CD4-positive, alpha-beta T cell treated with Interleukin-21 for 1 hour (primary cell): ENCODE data around the gene C1QL2.

ENCODE experiments used
- DNase-seq: peaks from one replicate; pipeline ENCODE4 v3.0.0-alpha.2; 2020

The C1QL2 gene

DNA sequence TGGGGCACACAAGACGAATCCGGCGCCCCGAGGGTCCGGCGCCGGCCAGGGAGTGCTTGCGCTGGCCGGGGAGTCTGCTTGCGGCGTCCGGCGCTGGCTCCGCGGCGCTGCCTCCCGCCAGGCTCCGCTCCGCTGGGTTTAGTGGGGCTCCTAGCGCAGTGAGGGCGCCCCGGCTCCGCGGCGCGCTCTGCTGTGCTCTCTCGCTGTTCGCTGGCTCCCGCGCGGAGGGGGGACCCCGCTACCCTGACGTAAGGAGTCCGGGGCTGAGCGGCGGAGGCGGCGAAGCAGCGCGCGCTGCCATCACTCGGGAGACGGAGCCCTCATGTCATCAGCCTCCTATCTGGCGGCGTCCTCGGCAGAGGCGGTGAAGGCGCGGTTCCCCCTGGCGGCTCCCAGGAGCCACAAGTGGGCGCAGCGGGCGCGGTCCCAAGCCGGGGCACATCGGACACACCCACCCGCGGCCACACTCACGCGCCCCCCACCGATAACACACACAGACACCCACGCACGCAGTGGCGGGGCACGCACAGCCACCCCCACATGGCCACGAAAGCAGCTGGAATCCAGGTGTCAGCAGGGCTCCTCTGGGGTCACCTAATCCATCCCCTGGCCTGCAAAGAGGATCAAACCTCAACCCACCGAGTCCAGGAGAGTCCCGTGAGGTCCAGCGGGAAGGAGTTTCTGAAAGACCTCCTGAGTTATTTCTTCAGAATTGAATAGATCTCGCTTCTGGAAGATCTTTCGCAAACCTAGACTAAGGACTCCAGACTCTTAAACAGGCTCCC lies at the start of gene C1QL2:
TSS of gene C1QL2 (minus strand) at position 189 of the 785 bp plus-strand sequence. CDS start 482 bp downstream, outside the sequence.
- no peak for DNase-seq

DNA sequence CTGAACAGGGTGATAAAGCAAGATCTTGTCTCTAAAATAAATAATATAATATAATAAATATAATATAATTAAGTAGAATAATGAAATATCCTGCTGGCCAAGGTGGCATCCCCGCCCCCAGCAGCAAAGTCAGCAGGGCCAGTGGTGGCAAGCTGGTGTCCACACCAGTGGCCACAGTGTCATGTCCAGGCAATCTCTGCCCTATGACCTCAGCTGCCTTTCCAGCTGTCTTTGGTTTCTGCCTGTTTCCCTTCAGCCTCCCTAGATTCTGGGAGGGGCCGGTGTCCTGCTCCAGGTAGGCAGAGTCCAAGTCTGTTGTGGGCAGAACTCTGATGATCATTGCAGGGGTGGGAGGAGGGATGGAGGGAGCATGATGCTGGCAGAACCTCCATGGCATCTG lies 48.9 kb upstream of the C1QL2 start:
- DNase-seq = no peak

DNA sequence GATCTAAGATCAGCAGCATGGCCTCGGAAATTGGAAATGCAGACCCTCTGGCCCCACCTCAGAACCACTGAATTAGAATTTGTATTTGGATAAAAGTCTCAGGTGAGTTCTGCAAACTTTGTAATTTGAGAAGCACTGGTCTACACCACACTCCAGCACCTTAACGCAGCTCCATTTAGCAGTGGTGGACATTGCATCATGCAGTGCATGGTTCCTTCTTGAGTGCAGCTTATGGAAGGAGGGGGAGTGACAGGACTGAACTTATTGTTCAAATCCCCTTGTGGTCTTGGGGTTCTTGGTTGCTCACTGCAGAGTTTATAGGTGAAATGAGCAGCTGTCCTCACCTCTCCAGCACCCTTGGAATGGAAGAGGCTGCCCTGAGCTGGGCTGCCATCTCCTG lies 47.6 kb upstream of the C1QL2 start:
- no peak for DNase-seq

DNA sequence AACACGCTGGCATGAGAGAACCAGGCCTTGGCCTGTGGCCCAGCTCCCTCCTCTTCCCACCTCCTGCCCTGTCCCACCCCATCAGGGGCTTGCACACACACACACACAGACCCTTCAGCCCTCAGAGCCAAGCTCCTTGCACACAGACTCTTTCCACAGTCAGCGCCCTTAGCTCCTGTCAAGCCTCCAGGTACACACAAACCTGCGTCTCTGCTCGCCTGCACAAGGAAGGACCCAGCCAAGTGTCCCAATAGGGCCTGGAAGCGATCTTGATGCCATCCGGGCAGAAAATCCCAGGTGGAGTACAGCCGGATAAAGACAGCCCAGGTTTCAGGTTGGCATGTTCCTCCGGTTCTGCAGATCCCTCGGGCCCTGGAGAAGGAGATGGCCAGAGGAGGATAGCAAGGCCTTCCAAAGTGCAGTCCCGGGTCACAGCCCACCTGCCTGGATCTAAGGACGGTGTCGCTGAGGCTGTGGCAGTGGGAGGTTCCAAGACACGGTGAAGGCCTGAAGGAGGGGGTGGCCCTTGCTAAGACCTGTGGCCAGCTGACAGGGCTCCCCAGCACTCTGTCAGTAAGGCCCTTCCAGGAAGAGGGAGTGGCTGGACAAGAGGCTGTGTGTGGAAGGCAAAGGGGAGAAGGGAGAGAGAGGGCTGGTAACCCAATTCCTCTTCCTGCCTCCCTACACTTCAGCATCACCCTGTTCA lies 46.6 kb upstream of the C1QL2 start:
- no peak for DNase-seq

DNA sequence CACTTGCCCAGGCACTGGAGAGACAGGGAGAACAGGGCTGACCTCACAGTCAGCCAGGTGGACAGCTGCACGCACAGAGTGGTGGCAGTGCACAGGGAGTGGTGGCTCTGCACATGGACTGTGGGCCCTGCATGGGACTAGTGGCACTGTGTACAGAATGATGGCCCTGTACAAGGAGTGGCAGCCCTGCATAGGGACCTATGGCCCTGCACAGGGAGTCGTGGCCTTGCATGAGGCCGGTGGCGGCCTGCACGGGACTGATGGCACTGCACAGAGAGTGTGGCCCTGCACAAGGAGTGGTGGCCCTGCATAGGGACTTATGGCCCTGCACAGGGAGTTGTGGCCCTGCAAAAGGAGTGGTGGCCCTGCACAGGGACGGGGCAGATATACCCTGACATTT lies 46.0 kb upstream of the C1QL2 start:
- DNase-seq = no peak

DNA sequence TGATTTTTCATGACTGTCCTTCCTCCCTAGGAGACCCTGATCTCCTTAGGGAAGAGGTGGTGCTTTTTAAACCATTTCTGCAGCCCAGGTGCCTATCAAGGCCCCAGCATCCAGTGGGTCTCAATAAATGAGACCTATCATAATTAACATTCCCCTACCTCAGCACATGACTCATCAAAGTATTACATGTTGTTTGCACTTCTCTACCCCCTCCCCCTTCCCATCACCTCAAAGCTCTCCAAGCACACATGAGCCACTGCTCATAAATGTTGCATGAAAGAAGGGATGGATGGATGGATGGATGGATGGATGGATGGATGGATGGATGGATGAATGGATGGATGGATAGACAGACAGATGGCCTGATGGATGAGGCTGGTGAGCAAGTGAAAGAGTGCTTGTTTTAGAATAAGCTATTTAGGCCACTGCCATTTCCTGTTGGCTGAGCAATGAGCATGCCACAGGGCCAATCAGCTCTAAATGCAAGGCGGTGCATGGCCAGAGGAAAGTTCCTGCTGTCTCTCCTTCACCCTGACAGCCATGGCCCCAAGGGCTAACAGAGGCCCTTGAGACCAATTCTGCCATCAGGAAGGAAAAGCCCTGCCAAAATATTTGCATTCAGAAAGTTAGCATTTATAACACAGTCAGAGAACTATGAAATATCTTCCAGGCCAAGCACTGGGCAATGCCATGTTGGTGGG lies 44.2 kb upstream of the C1QL2 start:
- no peak for DNase-seq

DNA sequence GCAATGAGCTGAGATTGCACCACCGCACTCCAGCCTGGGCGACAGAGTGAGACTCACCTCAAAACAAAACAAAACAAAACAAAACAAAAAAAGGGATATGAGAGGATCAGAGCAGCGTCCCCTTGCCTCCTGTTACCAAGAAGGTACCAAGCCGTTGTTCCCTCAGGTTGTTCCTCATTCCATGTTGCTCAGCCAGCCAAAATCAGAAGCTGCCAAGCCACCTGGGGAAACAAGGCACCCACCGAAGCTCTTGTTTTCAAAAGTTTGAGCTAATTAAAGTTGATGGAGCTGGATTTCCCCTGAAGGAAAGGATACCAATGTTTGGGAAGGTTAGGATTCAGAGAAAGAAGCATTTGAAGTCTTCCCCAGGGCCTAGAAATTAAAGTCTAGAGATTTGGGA lies 43.3 kb upstream of the C1QL2 start:
- no peak for DNase-seq

DNA sequence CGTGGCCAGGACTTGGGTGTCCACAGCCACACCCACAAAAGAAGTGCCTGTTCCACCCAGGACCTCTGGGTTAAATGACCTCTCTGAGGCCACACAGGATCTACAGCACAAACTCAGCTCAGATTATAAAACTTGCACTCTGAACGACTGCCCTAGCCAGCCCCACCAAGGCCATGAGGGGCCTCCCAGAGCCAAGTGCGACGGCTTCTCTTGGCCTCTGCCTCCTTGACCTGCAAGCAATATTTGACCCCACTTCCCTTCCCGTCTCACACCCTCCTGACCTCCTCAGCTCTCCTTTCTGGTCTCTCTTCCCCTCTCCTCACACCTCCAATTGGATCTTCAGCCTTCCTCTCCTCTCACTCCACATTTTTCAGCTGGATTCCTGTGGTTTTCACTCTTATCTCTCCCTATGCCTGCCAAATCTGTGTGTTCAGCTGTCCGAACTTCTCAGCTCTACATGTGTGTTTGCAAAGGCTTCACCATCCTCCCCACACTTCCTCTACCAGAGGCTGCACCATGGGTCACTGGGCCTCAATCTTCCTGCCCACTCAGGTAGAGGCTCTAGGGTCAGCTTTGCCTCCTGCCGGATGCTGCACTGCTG lies 39.8 kb upstream of the C1QL2 start:
- DNase-seq = no peak

DNA sequence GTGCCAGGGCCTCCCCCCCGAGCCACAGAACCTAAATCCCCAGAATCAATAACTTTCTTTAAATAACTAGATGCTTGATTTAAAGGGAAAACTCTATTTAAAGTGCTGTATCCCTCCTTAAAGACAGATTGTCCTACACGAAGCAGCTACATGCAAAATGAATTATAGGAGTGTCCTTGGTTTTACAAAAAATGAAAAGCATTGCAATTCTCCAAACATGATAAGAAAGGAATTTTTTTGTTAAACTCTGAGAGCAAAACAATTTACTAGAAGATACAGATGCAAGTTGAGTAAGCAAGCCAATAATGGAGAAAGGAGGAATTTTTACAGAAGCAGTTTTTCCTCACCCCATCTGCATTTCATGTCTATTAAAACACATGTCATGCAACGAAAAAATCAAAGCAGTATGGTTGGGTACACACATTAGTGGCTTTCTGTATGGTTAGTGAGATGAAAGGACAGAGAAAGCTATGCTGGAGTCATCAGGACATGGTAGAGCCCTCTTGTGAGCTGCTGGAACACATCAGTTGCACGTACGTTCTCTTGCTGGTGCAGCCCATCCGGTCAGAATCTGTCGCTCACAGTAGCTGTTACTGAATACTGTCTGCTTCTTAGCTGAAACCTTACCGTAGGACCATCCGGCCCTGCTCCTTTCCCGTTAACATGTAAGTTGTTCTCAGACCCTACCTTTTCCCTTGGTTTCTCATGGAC lies 39.1 kb upstream of the C1QL2 start:
- no peak for DNase-seq

DNA sequence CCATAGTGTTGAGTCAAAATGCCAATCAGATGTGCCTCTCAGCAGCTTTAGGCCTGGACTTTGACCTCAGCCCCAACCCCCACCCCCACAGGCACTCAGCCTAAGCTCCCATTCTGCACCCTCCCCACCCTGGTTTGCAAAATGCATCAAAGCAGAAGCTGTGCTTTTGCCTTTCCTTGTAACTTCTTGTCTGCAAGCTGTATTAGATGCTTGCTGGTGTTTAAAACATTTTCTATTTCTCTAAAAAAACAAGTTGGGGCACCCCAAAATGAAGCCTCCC lies 38.5 kb upstream of the C1QL2 start:
- no peak for DNase-seq

DNA sequence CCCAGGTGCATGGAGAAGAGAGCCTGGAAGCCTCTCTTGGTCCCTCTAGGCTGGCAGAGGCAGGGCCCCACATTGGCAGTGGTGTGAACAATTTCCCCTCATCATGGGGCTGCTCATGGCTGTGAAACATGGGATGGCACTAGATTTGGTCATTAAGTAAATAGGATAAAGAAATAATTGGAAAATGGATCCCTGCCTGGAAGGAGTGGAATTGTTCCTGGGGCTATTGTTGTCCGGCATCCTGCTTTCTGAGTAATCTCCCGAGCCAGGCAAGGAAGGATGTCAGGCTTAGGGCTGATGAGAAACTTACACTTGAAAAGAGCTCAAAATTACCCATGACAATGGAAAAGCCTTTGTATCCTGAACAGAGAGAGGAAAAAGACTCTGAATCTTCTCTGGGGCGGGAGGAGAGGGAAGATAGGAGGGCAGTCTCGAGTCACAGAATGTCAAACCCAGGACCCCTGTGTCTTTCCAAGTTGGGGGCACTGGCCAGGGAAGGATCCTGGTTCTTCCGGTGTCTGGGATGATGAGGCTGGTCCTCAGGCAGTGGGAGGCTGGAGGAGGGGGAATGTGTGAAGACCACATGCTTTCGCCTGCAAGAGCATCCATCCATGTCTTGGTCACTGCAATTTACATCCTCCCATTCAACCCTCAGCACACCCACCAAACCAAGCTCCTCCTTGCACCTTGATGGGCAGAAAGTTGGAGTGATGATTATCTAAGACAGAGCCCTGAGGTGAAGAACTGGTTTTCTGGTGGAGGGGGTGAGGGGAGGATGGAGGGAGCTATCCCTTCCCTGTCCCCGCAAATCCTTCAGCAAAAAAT lies 38.0 kb upstream of the C1QL2 start:
- no peak for DNase-seq

DNA sequence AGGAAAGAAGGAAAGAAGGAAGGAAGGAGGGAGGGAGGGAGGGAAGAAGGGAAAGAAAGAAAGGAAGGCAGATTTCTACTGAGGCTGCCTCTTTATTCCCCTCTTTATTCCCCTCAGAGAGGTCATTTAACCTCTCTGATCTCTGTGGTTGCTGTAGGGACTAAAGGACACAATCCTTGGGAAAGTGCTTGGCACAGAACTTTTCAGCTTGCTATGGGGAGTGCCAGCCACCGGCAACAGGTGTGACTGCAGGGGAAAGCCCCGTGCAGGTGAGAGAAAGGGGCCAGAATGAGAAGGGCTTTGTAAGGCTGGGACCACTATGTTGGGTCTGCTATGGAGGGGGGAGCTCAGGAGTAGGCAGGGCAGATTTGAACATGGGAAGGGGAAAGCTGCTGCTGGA lies 37.3 kb upstream of the C1QL2 start:
- no peak for DNase-seq

DNA sequence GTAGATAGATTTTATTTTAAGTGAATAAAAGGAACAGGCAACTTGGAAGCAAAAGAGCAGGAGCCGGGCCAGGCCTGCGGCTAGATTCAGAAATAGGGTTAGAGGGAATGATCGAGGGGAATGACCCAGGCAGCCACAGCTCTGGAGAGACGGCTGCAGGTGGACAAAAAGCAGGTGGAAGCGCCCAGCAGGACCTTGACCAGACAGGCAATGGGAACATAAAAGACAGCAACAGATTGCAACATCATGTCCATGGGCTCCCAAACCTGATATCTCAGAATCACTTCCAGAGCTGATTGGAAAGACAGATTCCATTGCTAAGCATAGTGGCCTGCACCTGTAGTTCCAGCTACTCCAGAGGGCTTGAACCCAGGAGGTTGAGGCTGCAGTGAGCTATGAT lies 36.5 kb upstream of the C1QL2 start:
- DNase-seq = no peak

DNA sequence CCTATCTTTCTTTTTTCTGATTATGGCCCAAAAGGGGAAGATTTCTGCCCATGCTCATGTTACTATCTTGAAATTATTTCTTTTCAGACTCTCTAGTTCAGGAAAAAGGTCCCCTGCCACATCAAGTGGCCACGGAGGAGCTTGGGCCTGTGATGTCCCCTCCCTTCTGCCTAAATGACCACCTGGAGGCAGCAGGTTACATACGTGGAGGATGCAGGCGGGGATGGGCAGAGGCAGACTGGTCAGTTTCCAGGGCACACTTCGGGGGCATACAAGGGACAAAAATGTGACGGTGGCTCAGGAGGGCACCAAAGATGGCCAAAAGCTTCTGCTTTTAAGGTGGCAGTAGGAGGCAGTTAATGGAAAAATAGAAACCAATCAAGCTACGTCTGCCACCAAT lies 34.3 kb upstream of the C1QL2 start:
- DNase-seq = no peak

DNA sequence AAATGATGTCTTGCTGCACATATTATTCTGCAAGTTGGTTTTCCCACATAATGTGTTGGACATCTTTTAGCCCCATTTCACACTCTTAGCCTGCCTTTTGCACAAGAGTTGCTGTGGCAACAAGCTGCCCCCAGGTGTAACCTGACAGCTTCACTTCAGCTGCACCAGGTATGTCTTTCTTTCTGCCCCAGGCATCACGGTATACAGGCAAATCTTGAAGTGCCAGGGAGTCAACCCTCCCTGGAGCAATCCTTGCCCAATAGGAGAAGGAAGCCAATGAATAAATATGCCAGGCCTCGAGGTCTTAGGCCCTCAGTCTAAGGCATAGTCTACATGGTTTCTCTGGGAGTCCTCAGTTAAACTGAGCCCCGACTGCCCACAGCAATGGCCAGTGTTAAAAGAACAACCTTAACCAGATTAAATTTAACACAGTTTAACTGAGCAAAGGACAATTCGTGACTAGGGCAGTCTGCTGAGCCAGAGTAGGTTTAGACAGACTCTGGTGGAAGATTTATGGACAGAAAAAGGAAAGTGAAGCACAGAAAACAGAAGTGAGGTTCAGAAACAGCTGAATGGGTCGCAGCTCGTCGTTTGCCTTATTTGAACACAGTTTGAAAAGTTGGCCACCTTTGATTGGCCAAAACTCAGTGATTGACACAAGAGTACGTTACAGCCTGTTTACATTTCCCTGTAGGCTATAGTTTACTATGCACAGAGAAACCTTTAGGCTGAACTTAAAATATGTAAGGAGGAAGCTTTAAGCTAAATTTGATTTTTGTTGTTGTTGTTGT lies 32.0 kb upstream of the C1QL2 start:
- DNase-seq = no peak

DNA sequence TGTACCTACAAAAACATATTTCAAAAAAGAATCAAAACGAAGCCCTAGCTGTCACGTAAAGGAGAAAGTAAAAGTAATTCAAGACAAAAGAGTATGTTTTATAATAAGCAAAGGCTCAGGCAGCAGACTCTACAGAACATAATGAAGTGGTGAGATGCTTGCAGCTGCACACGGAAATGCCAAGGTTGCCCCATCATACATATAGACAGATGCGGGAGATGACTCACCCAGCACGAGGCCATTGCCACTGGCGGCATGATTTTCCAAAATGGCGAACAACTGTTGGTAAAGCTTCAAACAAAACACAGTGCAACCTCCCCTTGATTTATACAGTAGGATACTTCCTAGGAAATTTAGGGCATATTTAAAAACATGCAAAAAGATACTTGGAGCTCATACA lies 26.0 kb upstream of the C1QL2 start:
- DNase-seq = no peak

DNA sequence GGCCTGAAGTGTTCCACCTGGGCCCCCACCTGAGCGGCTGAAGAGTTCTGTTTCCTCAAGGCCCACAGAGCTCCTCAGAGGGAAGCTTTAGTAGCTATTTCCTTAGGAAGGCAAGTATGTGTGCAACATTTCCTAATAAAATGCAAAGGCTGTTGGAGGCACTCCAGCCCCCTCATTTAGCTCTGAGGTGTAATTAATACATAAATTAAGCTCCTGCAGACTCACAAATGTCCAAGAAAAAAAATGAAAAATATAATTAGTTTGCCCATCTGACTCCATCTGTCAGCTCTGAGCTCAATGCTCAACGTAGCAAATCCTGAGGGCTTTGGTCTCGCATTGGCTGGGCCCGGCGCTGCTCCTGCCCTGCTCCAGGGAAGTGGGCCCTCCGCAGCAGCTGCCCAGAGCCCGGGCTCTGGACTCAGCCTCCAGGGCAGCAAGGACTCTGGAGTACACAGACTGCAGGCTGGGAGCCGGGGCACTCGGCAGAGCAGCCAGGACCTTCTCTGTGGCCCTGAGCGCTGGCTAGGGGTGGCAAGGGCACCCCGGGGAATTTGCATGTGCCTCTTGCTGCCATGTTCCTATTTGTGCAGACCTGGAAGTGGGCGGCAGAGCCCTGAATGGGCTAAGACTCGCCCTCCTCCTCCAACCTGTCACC lies 23.4 kb upstream of the C1QL2 start:
- no peak for DNase-seq

DNA sequence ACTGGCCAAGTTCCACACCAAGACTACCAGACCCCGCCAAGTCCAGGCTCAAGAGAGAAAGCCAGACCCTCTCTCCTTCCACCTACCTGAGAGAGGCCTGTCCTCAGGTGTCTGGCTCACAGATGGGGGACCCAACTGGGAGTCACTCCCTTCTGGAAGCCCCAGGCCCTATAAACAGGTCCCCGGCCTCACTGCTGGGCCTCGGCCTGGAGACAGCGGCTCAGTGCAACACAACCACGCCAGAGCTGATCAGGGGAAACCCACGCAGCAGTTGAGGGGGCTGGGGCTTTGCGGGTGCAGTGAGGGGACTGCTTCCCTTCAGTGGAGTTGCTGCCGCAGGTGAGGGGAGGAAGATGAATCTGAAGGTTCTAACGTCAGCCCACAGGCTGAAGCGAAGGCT lies 22.8 kb upstream of the C1QL2 start:
- no peak for DNase-seq

DNA sequence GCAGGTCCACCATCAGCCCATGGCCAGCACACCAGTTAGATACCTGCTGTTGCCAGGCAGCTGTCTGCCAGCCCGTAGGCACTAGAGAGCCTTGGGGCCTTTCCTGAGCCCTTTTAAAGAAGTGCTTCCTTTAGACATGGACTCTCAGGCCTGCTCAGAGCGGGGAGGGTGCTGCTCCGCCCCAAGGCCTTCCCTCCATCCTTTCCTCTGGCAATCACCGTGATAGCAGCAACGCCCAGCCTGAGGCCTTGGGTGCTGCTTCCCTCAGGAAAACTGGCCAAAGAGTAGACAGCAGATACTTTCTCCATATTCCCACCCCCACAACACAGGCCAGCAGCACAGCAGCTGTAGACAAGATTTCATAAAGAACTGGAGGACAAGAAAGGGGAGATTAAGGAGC lies 22.3 kb upstream of the C1QL2 start:
- DNase-seq = no peak

DNA sequence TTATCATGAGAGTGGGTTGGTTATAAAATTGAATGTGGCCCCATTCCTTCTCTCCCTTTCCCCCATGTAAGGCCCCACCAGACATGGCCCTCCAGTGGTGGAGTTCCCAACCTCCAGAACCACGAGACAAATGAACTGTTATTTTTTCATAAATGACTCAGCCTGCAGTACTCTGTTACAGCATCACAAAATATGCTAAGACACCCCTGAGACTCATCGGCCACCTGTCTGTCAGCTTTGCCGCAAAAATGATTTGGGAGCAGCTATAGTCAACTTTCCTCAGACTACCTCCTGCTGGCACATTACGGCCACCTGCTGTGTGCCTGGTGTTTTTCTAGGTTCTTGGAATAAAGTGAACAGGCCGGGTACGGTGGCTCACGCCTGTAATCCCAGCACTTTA lies 21.4 kb upstream of the C1QL2 start:
- DNase-seq = no peak

DNA sequence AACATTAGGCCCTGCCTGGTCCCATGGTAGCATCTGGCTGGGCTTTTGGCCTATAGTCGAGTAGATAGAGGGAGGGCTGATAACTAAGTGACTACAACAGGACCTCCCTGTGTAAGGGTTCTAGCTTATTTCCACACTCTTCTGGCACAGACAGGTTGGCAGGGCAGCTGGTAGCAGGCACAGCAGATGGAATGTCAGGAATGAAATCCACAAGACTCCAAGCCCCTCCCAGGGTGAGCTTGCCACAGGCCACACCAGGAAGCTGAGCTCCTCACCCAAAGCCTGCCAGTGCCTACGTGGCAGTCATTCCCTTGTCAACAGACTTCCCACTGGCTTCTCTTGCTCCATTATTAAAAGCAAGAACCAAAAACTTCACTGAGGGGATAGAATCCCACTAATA lies 20.7 kb upstream of the C1QL2 start:
- DNase-seq = no peak
